Jurkat, Clone E6-1 (cell line): ENCODE measurements around the gene GPANK1.
A peak's percentile ranks its signal among the peaks of the same experiment; 100 is the strongest.

Experiments used
- DNase-seq: peaks from one replicate; pipeline ENCODE4 v3.0.0-alpha.2; 2011; ENCODE audit warnings: low read depth, low spot score
- H3K4me3 ChIP-seq: 2 replicates; pipeline ENCODE4 v1.5.1; 2011; ENCODE audit warnings: mild to moderate bottlenecking, low read length, control low read depth, moderate library complexity

The GPANK1 gene

GRCh38 chr6:31652925-31653724 is 11.7 kb downstream of the GPANK1 start:
- DNase-seq: no peak

GRCh38 chr6:31651602-31652191 is 13.1 kb downstream of the GPANK1 start:
- no peak for DNase-seq
- H3K4me3 ChIP-seq: peak overlapping the region; percentile 95

More at GRCh38 chr6:31652925-31653724, 11.7 kb downstream of the GPANK1 start:
- peak overlapping the region; percentile 95 for H3K4me3 ChIP-seq

- H3K4me3 ChIP-seq: no peak overlapping the region
- no peak for DNase-seq
These were observed 19.5 kb downstream of the GPANK1 start for GRCh38 chr6:31645325-31645724.

- no peak overlapping the region for H3K4me3 ChIP-seq
- DNase-seq: no peak
These were observed 20.9 kb downstream of the GPANK1 start for GRCh38 chr6:31643818-31644454.

- H3K4me3 ChIP-seq: no peak overlapping the region
- DNase-seq: no peak
These were observed 21.8 kb downstream of the GPANK1 start for GRCh38 chr6:31642798-31643570.

GRCh38 chr6:31641370-31641769 is 23.4 kb downstream of the GPANK1 start:
- DNase-seq: no peak
- no peak overlapping the region for H3K4me3 ChIP-seq

GRCh38 chr6:31640612-31641011 is 24.2 kb downstream of the GPANK1 start:
- H3K4me3 ChIP-seq: no peak overlapping the region
- no peak for DNase-seq

GRCh38 chr6:31639449-31639861 is 25.3 kb downstream of the GPANK1 start:
- no peak for DNase-seq

GRCh38 chr6:31639043-31639442 is 25.8 kb downstream of the GPANK1 start:
- no peak for DNase-seq
- no peak overlapping the region for H3K4me3 ChIP-seq

More at GRCh38 chr6:31639449-31639861, 25.3 kb downstream of the GPANK1 start:
- H3K4me3 ChIP-seq: no peak overlapping the region

- DNase-seq: no peak
These were observed 27.9 kb downstream of the GPANK1 start for GRCh38 chr6:31636698-31637596.

GRCh38 chr6:31634969-31635575 is 29.7 kb downstream of the GPANK1 start:
- no peak for DNase-seq
- H3K4me3 ChIP-seq: no peak overlapping the region

More at GRCh38 chr6:31636698-31637596, 27.9 kb downstream of the GPANK1 start:
- no peak overlapping the region for H3K4me3 ChIP-seq

GRCh38 chr6:31634131-31634530 is 30.7 kb downstream of the GPANK1 start:
- DNase-seq: no peak

GRCh38 chr6:31633447-31633846 is 31.4 kb downstream of the GPANK1 start:
- H3K4me3 ChIP-seq: no peak overlapping the region
- DNase-seq: no peak

More at GRCh38 chr6:31634131-31634530, 30.7 kb downstream of the GPANK1 start:
- H3K4me3 ChIP-seq: no peak overlapping the region

GRCh38 chr6:31632279-31632946 is 32.4 kb downstream of the GPANK1 start:
- no peak overlapping the region for H3K4me3 ChIP-seq
- DNase-seq: no peak

GRCh38 chr6:31631681-31632278 is 33.0 kb downstream of the GPANK1 start:
- DNase-seq: no peak
- no peak overlapping the region for H3K4me3 ChIP-seq

GRCh38 chr6:31631209-31631608 is 33.6 kb downstream of the GPANK1 start:
- H3K4me3 ChIP-seq: no peak overlapping the region
- no peak for DNase-seq
